ENCODE results near the gene GCC2. TPM values are rescaled to one million over a fixed set of nuclear protein-coding genes. Genes with fewer than 3 reads are reported as not detected.
"Not testable (repeated sequence)": the region's sequence is repeated elsewhere in the genome, so short reads cannot be mapped to it uniquely, and the experiment has no call there.

Gene GCC2
- total RNA-seq, 4 donors from 2014 or later, result 20.8 to 33.6 (median 23.0) TPM

- H3K27me3 ChIP-seq, result no peaks in the 10 kb centered on the region
- 89% methylated on average over 8 of the region's 8 CpGs for WGBS
- intact Hi-C loops (cut with DNase I), result no loop called here
Observed at GRCh38 chr2:108423502-108424251, 25.3 kb upstream of the GCC2 start.

GRCh38 chr2:108428286-108429009, 20.6 kb upstream of the GCC2 start:
- DNase-seq (ENCODE audit: extremely low spot score), result no peak
- Histone ChIP-seq H3K4me1 (no peaks in the 10 kb centered on the region), H3K36me3 (no peaks in the 10 kb centered on the region), H3K4me3 (no peak overlapping the region), H3K27me3 (no peaks in the 10 kb centered on the region), H3K9me3 (no peaks in the 10 kb centered on the region), H3K27ac (replicated peaks in 1 of 4) (no peak overlapping the region)
- WGBS, result 56% methylated on average over 2 of the region's 2 CpGs
- TF ChIP-seq EP300 (IDR thresholded peaks at IDR 0.05) (no peak), POLR2AphosphoS5 (IDR thresholded peaks at IDR 0.05) (no peak), CTCF (IDR thresholded peaks at IDR 0.05) (no peak)
- intact Hi-C loops (cut with DNase I), result no loop called here

More at GRCh38 chr2:108423502-108424251, 25.3 kb upstream of the GCC2 start:
- H3K36me3 ChIP-seq, result no peaks in the 10 kb centered on the region
- no peak overlapping the region for H3K27ac ChIP-seq (replicated peaks in 1 of 4)
- H3K9me3 ChIP-seq, result no peaks in the 10 kb centered on the region
- no peak for DNase-seq (ENCODE audit: extremely low spot score)
- H3K4me3 ChIP-seq, result no peak overlapping the region
- H3K4me1 ChIP-seq, result no peaks in the 10 kb centered on the region
- TF ChIP-seq EP300 (IDR thresholded peaks at IDR 0.05), result no peak
- TF ChIP-seq POLR2A (IDR thresholded peaks at IDR 0.05; ENCODE audit: low read depth), result no peak
- no peak for TF ChIP-seq POLR2AphosphoS5 (IDR thresholded peaks at IDR 0.05)
- no peak for TF ChIP-seq CTCF (IDR thresholded peaks at IDR 0.05)

- intact Hi-C loops (cut with DNase I); H3K36me3 ChIP-seq; H3K27ac ChIP-seq (replicated peaks in 1 of 4): not testable (repeated sequence)
Observed at GRCh38 chr2:108435578-108435977, 13.4 kb upstream of the GCC2 start.

GRCh38 chr2:108436976-108437375, 12.0 kb upstream of the GCC2 start:
- Histone ChIP-seq H3K27ac (replicated peaks in 1 of 4) (no peak overlapping the region), H3K4me1 (no peaks in the 10 kb centered on the region), H3K36me3 (no peaks in the 10 kb centered on the region), H3K9me3 (no peaks in the 10 kb centered on the region), H3K4me3 (no peak overlapping the region), H3K27me3 (no peaks in the 10 kb centered on the region)
- DNase-seq (ENCODE audit: extremely low spot score), result no peak
- no peak for TF ChIP-seq POLR2A (IDR thresholded peaks at IDR 0.05; ENCODE audit: low read depth)
- no peak for TF ChIP-seq EP300 (IDR thresholded peaks at IDR 0.05)
- TF ChIP-seq CTCF (IDR thresholded peaks at IDR 0.05), result no peak
- TF ChIP-seq POLR2AphosphoS5 (IDR thresholded peaks at IDR 0.05), result no peak
- intact Hi-C loops (cut with DNase I), result no loop called here
- WGBS, result 63% methylated on average over 1 of the region's 1 CpG

More at GRCh38 chr2:108435578-108435977, 13.4 kb upstream of the GCC2 start:
- not testable (repeated sequence) for H3K27me3 ChIP-seq; H3K9me3 ChIP-seq; H3K4me1 ChIP-seq; H3K4me3 ChIP-seq; DNase-seq (ENCODE audit: extremely low spot score)
- WGBS, result 100% methylated on average over 1 of the region's 1 CpG

GRCh38 chr2:108441712-108442111, 7.3 kb upstream of the GCC2 start:
- H3K27ac ChIP-seq (replicated peaks in 1 of 4), result no peak overlapping the region
- H3K9me3 ChIP-seq, result no peaks in the 10 kb centered on the region
- WGBS, result 94% methylated on average over 2 of the region's 2 CpGs
- TF ChIP-seq POLR2AphosphoS5 (IDR thresholded peaks at IDR 0.05), result no peak
- no peak for TF ChIP-seq EP300 (IDR thresholded peaks at IDR 0.05)
- TF ChIP-seq CTCF (IDR thresholded peaks at IDR 0.05), result no peak
- no peak for TF ChIP-seq POLR2A (IDR thresholded peaks at IDR 0.05; ENCODE audit: low read depth)
- DNase-seq (ENCODE audit: extremely low spot score), result no peak
- H3K27me3 ChIP-seq, result no peaks in the 10 kb centered on the region
- intact Hi-C loops (cut with DNase I), result no loop called here
- no peak overlapping the region for H3K4me3 ChIP-seq
- no peaks in the 10 kb centered on the region for H3K36me3 ChIP-seq
- no peaks in the 10 kb centered on the region for H3K4me1 ChIP-seq
